ENCODE measurements around the gene PDE3B.

GRCh38 chr11:14727215-14727614 is 83.6 kb downstream of the PDE3B start:
- TF ChIP-seq, protein P1, sequence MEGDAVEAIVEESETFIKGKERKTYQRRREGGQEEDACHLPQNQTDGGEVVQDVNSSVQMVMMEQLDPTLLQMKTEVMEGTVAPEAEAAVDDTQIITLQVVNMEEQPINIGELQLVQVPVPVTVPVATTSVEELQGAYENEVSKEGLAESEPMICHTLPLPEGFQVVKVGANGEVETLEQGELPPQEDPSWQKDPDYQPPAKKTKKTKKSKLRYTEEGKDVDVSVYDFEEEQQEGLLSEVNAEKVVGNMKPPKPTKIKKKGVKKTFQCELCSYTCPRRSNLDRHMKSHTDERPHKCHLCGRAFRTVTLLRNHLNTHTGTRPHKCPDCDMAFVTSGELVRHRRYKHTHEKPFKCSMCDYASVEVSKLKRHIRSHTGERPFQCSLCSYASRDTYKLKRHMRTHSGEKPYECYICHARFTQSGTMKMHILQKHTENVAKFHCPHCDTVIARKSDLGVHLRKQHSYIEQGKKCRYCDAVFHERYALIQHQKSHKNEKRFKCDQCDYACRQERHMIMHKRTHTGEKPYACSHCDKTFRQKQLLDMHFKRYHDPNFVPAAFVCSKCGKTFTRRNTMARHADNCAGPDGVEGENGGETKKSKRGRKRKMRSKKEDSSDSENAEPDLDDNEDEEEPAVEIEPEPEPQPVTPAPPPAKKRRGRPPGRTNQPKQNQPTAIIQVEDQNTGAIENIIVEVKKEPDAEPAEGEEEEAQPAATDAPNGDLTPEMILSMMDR (IDR thresholded peaks at IDR 0.05), result no peak
- TF ChIP-seq POLR2A (IDR thresholded peaks at IDR 0.05) (no peak), POLR2AphosphoS5 (IDR thresholded peaks at IDR 0.05) (no peak)

All from prostate gland (tissue), 2 donors.